HCEC 1CT (cell line): ENCODE measurements around the gene PISD.

ENCODE experiments used
- DNase-seq: peaks from one replicate; pipeline ENCODE4 v3.0.0-alpha.2; 2017

Gene PISD

GRCh38 chr22:31623592-31624304 is 38.3 kb downstream of the PISD start:
- DNase-seq, result no peak

GRCh38 chr22:31622980-31623379 is 39.0 kb downstream of the PISD start:
- no peak for DNase-seq

- DNase-seq, result no peak
Measured at GRCh38 chr22:31621507-31622124, 40.4 kb downstream of the PISD start.

GRCh38 chr22:31620756-31621480 is 41.1 kb downstream of the PISD start:
- no peak for DNase-seq

GRCh38 chr22:31619611-31620300 is 42.3 kb downstream of the PISD start:
- DNase-seq, result no peak

- DNase-seq, result no peak
Measured at GRCh38 chr22:31618471-31619176, 43.4 kb downstream of the PISD start.

GRCh38 chr22:31618057-31618456 is 44.0 kb downstream of the PISD start:
- no peak for DNase-seq

- DNase-seq, result no peak
Measured at GRCh38 chr22:31616315-31616980, 45.6 kb downstream of the PISD start.

- no peak for DNase-seq
Measured at GRCh38 chr22:31615940-31616314, 46.1 kb downstream of the PISD start.

GRCh38 chr22:31615491-31615860 is 46.5 kb downstream of the PISD start:
- DNase-seq, result no peak

- no peak for DNase-seq
Measured at GRCh38 chr22:31614781-31615490, 47.1 kb downstream of the PISD start.

- no peak for DNase-seq
Measured at GRCh38 chr22:31613904-31614296, 48.1 kb downstream of the PISD start.

GRCh38 chr22:31613286-31613903 is 48.6 kb downstream of the PISD start:
- no peak for DNase-seq

- DNase-seq, result no peak
Measured at GRCh38 chr22:31612891-31613285, 49.1 kb downstream of the PISD start.

- no peak for DNase-seq
Measured at GRCh38 chr22:31611061-31611760, 50.8 kb downstream of the PISD start.

GRCh38 chr22:31610611-31611010 is 51.4 kb downstream of the PISD start:
- DNase-seq, result no peak

- DNase-seq, result no peak
Measured at GRCh38 chr22:31609716-31610115, 52.3 kb downstream of the PISD start.

- DNase-seq, result no peak
Measured at GRCh38 chr22:31607696-31608095, 54.3 kb downstream of the PISD start.

GRCh38 chr22:31605851-31606585 is 56.0 kb downstream of the PISD start:
- DNase-seq, result no peak
